ENCODE results near the gene SMYD3. TPM values are rescaled to one million over a fixed set of nuclear protein-coding genes. Genes with fewer than 3 reads are reported as not detected.

SMYD3 gene
- total RNA-seq, 1 donor from 2014 or later: 29.3 TPM

- TF ChIP-seq CTCF (IDR thresholded peaks at IDR 0.05): no peak
- no peaks in the 10 kb centered on the region for H3K27me3 Mint-ChIP-seq (ENCODE audit: low read depth)
- peaks cover 8% of the 10 kb centered on the region for H3K4me1 Mint-ChIP-seq (ENCODE audit: low read depth)
- H3K9me3 Mint-ChIP-seq (ENCODE audit: low read depth): no peaks in the 10 kb centered on the region
- DNase-seq (ENCODE audit: low spot score): no peak
- no peaks in the 10 kb centered on the region for H3K36me3 Mint-ChIP-seq (ENCODE audit: low read depth)
- no peak overlapping the region for H3K27ac Mint-ChIP-seq (ENCODE audit: unreplicated experiment)
- H3K4me3 Mint-ChIP-seq (ENCODE audit: unreplicated experiment): no peak overlapping the region
Measured at GRCh38 chr1:246165826-246166709, 341.0 kb downstream of the SMYD3 start.

DNA sequence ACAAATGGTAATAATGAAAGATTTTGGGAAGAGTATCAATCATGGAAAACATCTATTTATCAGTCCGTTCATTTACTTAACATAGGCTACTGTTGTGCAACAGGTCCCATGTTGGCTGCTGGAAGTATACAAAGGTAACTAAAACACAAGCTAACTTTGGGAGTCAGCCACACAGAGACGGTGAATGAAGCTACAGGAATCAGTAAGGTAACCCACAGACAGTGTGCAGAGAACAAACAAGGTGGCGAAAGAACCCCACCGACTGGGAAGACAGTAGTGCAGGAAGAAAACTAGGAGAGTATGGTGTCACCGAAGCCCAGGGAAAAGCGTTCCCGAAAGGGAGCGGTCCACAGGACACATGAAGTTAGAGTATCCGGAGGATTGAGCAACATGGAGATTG lies 342.3 kb downstream of the SMYD3 start:
- H3K4me1 Mint-ChIP-seq (ENCODE audit: low read depth): peaks cover 8% of the 10 kb centered on the region
- DNase-seq (ENCODE audit: low spot score): no peak
- H3K4me3 Mint-ChIP-seq (ENCODE audit: unreplicated experiment): no peak overlapping the region
- no peaks in the 10 kb centered on the region for H3K27me3 Mint-ChIP-seq (ENCODE audit: low read depth)
- H3K36me3 Mint-ChIP-seq (ENCODE audit: low read depth): no peaks in the 10 kb centered on the region
- H3K9me3 Mint-ChIP-seq (ENCODE audit: low read depth): no peaks in the 10 kb centered on the region
- H3K27ac Mint-ChIP-seq (ENCODE audit: unreplicated experiment): no peak overlapping the region
- TF ChIP-seq CTCF (IDR thresholded peaks at IDR 0.05): no peak

GRCh38 chr1:246162560-246162959 lies 344.5 kb downstream of the SMYD3 start:
- peaks cover 8% of the 10 kb centered on the region for H3K4me1 Mint-ChIP-seq (ENCODE audit: low read depth)
- H3K27ac Mint-ChIP-seq (ENCODE audit: unreplicated experiment): no peak overlapping the region

GRCh38 chr1:246161626-246162025 lies 345.5 kb downstream of the SMYD3 start:
- Mint-ChIP-seq H3K4me1 (ENCODE audit: low read depth) (peaks cover 8% of the 10 kb centered on the region), H3K36me3 (ENCODE audit: low read depth) (no peaks in the 10 kb centered on the region), H3K27ac (ENCODE audit: unreplicated experiment) (no peak overlapping the region), H3K27me3 (ENCODE audit: low read depth) (no peaks in the 10 kb centered on the region), H3K9me3 (ENCODE audit: low read depth) (no peaks in the 10 kb centered on the region), H3K4me3 (ENCODE audit: unreplicated experiment) (no peak overlapping the region)
- no peak for DNase-seq (ENCODE audit: low spot score)
- TF ChIP-seq CTCF (IDR thresholded peaks at IDR 0.05): no peak

More at GRCh38 chr1:246162560-246162959, 344.5 kb downstream of the SMYD3 start:
- no peak for DNase-seq (ENCODE audit: low spot score)
- H3K4me3 Mint-ChIP-seq (ENCODE audit: unreplicated experiment): no peak overlapping the region
- H3K36me3 Mint-ChIP-seq (ENCODE audit: low read depth): no peaks in the 10 kb centered on the region
- no peaks in the 10 kb centered on the region for H3K9me3 Mint-ChIP-seq (ENCODE audit: low read depth)
- H3K27me3 Mint-ChIP-seq (ENCODE audit: low read depth): no peaks in the 10 kb centered on the region
- TF ChIP-seq CTCF (IDR thresholded peaks at IDR 0.05): no peak

GRCh38 chr1:246160905-246161304 lies 346.2 kb downstream of the SMYD3 start:
- TF ChIP-seq CTCF (IDR thresholded peaks at IDR 0.05): no peak
- H3K4me1 Mint-ChIP-seq (ENCODE audit: low read depth): peaks cover 13% of the 10 kb centered on the region
- no peaks in the 10 kb centered on the region for H3K27me3 Mint-ChIP-seq (ENCODE audit: low read depth)
- H3K27ac Mint-ChIP-seq (ENCODE audit: unreplicated experiment): no peak overlapping the region
- no peak for DNase-seq (ENCODE audit: low spot score)
- H3K36me3 Mint-ChIP-seq (ENCODE audit: low read depth): no peaks in the 10 kb centered on the region
- no peak overlapping the region for H3K4me3 Mint-ChIP-seq (ENCODE audit: unreplicated experiment)
- H3K9me3 Mint-ChIP-seq (ENCODE audit: low read depth): no peaks in the 10 kb centered on the region
